Measurements from ENCODE around the gene FGFRL1.
"Not testable (repeated sequence)": the region's sequence is repeated elsewhere in the genome, so short reads cannot be mapped to it uniquely, and the experiment has no call there.

The FGFRL1 gene

GRCh38 chr4:1036976-1037810 is 25.8 kb downstream of the FGFRL1 start:
- DNase-seq (ENCODE audit: low read depth in 2 of 2, low spot score in 1 of 2): no peak

GRCh38 chr4:1038948-1039492 is 27.6 kb downstream of the FGFRL1 start:
- DNase-seq (ENCODE audit: low read depth in 2 of 2, low spot score in 1 of 2): no peak

- DNase-seq (ENCODE audit: low read depth in 2 of 2, low spot score in 1 of 2): no peak
These were observed 28.3 kb downstream of the FGFRL1 start for GRCh38 chr4:1039493-1040343.

DNA sequence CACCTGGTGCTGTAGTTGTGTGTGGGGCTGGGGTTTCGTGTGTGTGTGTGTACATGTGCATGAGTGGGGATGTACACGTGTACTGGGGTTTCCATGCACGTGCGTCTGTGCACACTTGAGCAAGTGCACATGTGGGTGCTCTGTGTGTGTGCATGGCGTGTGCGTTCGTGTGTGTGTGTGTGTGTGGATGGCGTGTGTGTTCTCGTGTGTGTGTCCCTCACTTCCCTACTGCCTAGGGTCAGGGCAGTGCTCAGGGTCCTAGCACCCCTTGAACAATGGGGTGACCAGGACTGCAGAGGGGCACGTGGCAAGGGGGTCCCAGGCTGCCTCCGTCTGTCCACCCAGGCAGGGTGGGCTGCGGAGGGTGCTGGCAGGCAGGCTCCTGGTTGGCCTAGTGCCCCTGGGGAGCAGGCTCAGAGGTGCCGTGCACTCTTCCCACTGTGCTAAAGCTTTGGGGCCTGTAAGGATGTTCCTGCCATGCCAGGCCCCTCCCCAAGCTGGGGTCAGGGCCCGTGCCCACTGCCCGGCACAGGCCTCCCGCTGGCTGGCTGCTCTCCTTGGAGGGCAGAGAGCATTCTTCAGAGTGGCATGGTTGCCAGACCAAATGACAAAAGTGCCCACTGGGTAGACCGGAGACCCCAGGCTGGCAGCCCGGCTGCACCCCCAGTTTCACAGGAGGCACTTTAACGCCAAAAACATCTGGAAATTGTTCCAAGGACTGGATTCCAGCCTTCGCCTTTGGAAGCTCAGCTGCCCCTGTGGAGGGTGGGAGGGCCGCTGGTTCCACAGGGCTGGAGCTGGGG is 29.1 kb downstream of the FGFRL1 start:
- DNase-seq (ENCODE audit: low read depth in 2 of 2, low spot score in 1 of 2): no peak

GRCh38 chr4:1041147-1041935 is 29.9 kb downstream of the FGFRL1 start:
- DNase-seq (ENCODE audit: low read depth in 2 of 2, low spot score in 1 of 2): no peak

GRCh38 chr4:1041936-1042330 is 30.5 kb downstream of the FGFRL1 start:
- DNase-seq (ENCODE audit: low read depth in 2 of 2, low spot score in 1 of 2): no peak

DNA sequence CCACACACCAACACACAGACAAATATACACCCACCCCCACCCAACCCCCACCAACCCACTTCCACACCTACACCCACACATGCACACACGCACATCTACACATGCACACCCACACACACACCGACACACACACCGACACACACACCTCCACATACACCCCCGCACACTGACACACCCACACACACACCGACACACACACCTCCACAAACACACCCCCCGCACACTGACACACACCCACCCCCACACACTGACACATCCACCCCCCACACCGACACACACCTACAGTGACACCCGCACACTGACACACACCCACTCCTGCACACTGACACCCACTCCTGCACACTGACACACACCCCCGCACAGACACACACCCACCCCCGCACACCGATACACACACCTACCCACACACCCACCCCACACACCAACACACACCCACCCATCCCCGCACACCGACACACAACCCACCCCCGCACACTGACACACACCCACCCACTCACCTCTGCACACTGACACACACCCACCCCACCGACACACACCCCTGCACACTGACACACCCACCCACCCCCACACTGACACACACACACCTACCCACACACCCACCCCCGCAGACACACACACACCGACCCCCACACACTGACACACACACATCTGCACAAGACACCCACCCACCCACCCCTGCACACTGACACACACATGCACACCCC is 31.1 kb downstream of the FGFRL1 start:
- DNase-seq (ENCODE audit: low read depth in 2 of 2, low spot score in 1 of 2): no peak

DNA sequence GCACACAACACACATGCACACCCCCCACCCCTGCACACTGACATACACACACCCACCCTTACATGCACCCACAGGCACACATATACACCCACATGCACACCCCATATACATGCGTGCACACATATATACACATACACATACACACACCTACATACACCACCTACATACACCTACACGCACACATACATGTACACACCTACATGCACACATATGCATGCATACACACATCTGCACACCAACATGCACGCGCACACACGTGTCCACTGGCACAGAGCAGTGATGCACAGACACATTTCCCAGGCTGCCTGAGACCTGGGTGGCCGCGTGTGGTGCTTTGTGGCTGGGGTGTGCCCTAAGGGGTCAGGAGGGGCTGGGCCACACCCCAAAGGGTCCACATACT is 31.7 kb downstream of the FGFRL1 start:
- DNase-seq (ENCODE audit: low read depth in 2 of 2, low spot score in 1 of 2): no peak

- peak in 1 of 2 donors; percentile 18 for DNase-seq (ENCODE audit: low read depth in 2 of 2, low spot score in 1 of 2)
These were observed 32.4 kb downstream of the FGFRL1 start for GRCh38 chr4:1043651-1044468.

DNA sequence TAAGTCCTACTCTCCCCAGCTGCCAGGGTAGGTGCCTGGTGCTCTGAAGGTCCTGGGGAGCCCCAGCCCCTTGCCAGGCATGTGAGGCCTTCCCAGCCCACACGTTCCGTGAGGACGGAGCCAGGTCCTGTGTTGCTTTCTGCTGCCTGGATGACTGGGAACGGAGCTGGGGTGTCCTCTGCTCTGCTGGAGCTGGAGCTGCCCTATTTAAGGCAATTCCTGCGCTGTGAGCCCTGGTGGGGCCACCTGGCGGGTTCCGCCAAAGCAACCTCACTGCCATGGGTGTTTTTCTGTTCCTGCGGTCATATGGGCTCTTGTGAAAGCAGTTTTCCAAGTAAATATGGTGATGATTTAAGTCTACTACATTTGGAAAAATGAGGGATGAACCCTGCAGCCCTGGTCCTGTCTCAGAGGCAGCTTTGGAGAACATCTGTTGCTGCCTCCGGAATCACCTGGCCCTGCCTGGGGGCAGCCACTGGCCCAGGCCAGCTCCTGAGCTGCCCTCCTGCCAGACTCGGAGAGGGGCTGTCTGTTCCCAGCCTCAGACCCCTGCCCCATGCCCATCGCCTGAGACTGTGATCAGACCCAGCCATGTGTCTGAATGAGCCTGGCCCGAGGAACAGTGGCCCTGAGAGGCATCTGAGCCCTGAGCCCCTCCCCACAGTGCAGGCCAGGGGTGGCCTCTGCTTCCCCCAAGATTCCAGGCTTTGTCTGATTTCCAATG is 33.2 kb downstream of the FGFRL1 start:
- DNase-seq (ENCODE audit: low read depth in 2 of 2, low spot score in 1 of 2): no peak

- no peak for DNase-seq (ENCODE audit: low read depth in 2 of 2, low spot score in 1 of 2)
These were observed 33.8 kb downstream of the FGFRL1 start for GRCh38 chr4:1045193-1045594.

DNA sequence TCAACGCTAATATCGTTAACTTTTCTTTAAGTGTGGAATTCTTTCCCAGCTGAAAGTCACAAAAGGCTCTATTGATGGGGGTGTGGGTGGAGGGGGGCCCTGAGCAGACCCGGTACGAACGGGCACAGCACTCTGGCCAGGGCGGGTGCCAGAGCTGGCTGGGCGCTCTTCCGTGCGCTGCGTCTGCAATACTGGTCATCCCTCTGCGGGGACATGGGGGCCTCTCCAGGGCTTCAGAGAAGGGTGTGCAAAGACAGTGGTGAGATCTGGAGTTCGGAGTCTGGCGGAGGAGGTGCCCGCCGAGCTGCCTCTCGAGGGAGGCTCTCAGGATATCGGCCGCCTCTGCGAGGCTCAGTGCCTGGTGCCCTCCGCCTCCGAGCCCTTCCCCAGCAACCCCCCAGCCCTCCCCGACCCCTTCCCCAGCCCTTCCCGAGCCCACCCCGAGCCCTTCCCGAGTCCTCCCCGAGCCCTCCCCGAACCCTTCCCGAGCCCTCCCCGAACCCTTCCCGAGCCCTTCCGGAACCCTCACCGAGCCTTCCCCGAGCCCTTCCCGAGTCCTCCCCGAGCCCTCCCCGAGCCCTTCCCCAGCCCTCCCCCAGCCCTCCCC is 34.3 kb downstream of the FGFRL1 start:
- DNase-seq (ENCODE audit: low read depth in 2 of 2, low spot score in 1 of 2): no peak

- not testable (repeated sequence) for DNase-seq (ENCODE audit: low read depth in 2 of 2, low spot score in 1 of 2)
These were observed 35.2 kb downstream of the FGFRL1 start for GRCh38 chr4:1046581-1047011.

GRCh38 chr4:1047106-1047975 is 35.9 kb downstream of the FGFRL1 start:
- DNase-seq (ENCODE audit: low read depth in 2 of 2, low spot score in 1 of 2): no peak

DNA sequence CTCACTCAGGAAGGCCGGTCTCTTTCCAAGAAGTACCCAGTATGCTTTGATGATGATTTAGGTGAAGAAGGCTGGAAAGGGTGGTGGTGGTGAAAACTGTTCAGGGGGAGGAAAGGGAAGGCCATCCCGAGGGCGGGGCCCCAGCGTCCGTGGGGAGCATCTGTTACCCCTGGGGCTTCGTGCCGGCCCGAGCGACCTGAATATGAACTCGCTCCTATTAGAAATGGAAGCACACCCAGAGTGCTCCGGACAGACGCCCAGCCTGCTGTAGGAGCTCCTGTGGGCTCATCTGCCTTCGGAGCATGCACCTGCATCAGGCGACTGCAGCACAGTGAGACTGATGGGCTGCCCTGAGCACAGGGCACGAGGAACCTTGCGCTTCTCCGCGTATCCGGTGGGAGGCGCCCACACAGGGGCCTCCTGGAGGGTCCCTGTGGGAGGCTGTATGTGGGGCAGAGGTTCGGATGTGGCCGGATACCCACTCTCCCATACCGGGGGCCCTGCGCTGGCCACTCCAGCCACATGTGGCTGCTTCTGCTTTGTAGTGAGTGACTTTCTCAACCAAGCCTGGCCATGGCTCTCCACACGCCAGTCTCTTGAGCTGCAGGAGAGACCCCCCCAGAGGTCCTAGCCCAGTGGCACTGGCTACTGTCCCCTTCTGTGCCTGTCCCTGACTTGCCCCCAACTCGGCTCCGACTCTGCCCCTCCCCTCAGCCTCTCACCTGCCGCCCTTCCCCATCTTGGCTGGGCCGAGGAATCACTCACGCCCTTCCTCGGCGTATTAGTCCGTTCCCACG is 36.7 kb downstream of the FGFRL1 start:
- no peak for DNase-seq (ENCODE audit: low read depth in 2 of 2, low spot score in 1 of 2)

All from stimulated activated CD8-positive, alpha-beta memory T cell treated with anti-CD3 and anti-CD28 coated beads, Interleukin-4, amount 100 ng/mL, for 4 hours (primary cell).